DOHH2 (cell line): ENCODE data around the gene RALBP1.

Experiments
- CTCF ChIP-seq: fragments of 200-600 bp; sonication (generic); IDR thresholded peaks from one replicate; pipeline ENCODE4 v1.5.1; 2014; ENCODE audit warnings: antibody characterized with exemption, mild to moderate bottlenecking, low read depth, low read length; ENCODE audit not compliant: poor library complexity, severe bottlenecking
- EZH2phosphoT487 ChIP-seq: fragments of 200-600 bp; sonication (generic); IDR thresholded peaks from 2 replicates; pipeline ENCODE4 v1.6.1; 2017; ENCODE audit warnings: borderline replicate concordance, mild to moderate bottlenecking, antibody characterized with exemption, low read length, moderate library complexity, mixed read lengths

- no peak for TF ChIP-seq CTCF
- no peak for TF ChIP-seq EZH2phosphoT487
Measured at GRCh38 chr18:9494778-9495331, 19.5 kb downstream of the RALBP1 start.
